Measurements from ENCODE around the gene PRR18.

Gene PRR18

GRCh38 chr6:166274739-166275370, 33.3 kb downstream of the PRR18 start:
- Histone ChIP-seq H3K9me3 (ENCODE audit: insufficient read depth, low read length, severe bottlenecking) (no peaks in the 10 kb centered on the region), H3K79me2 (ENCODE audit: insufficient read depth, low read length) (no peaks in the 10 kb centered on the region), H4K20me1 (ENCODE audit: insufficient read depth, low read length) (no peaks in the 10 kb centered on the region), H3K27me3 (ENCODE audit: insufficient read depth, low read length, poor library complexity) (no peaks in the 10 kb centered on the region), H3K9ac (ENCODE audit: low read depth, low read length) (no peak overlapping the region), H3K36me3 (ENCODE audit: insufficient read depth, low read length) (no peaks in the 10 kb centered on the region), H3K27ac (ENCODE audit: low read length) (no peak overlapping the region), H3K4me1 (ENCODE audit: insufficient read depth, low read length) (peaks cover 8% of the 10 kb centered on the region), H3K4me2 (ENCODE audit: insufficient read depth, low read length) (no peak overlapping the region), H3K4me3 (ENCODE audit: low read depth in 1 of 2, low read length in 2 of 2) (no peak overlapping the region), H2AFZ (ENCODE audit: low read depth, low read length) (no peak overlapping the region)
- DNase-seq (no peak), ATAC-seq (ENCODE audit: insufficient read depth, low read depth) (no peak)
- no peak for TF ChIP-seq EZH2 (IDR thresholded peaks at IDR 0.05; ENCODE audit: borderline replicate concordance, low read depth, low read length, severe bottlenecking)
- TF ChIP-seq, protein P1, sequence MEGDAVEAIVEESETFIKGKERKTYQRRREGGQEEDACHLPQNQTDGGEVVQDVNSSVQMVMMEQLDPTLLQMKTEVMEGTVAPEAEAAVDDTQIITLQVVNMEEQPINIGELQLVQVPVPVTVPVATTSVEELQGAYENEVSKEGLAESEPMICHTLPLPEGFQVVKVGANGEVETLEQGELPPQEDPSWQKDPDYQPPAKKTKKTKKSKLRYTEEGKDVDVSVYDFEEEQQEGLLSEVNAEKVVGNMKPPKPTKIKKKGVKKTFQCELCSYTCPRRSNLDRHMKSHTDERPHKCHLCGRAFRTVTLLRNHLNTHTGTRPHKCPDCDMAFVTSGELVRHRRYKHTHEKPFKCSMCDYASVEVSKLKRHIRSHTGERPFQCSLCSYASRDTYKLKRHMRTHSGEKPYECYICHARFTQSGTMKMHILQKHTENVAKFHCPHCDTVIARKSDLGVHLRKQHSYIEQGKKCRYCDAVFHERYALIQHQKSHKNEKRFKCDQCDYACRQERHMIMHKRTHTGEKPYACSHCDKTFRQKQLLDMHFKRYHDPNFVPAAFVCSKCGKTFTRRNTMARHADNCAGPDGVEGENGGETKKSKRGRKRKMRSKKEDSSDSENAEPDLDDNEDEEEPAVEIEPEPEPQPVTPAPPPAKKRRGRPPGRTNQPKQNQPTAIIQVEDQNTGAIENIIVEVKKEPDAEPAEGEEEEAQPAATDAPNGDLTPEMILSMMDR (IDR thresholded peaks at IDR 0.05; ENCODE audit: borderline replicate concordance, extremely low read depth, low read length, poor library complexity, severe bottlenecking) = no peak

DNA sequence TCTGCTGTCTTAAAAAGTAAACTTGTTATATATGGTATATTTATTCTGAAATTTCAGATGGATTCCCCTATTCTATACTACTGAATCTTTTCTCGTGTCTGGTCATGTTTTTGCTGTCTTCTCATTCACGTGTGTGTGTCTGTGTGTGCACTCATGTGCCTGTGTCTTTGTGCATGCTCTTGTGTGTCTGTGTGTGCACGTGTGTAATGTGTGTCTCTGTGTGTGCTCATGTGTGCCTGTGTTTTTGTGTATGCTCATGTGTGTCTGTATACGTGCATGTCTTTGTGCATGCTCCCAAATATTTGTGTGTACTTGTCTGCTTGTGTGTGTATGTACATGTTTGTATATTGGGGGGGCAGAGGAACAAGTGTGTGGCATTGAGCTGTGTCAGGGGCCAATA, 34.0 kb downstream of the PRR18 start:
- H3K4me3 ChIP-seq (ENCODE audit: low read depth in 1 of 2, low read length in 2 of 2) = no peak overlapping the region
- H3K9me3 ChIP-seq (ENCODE audit: insufficient read depth, low read length, severe bottlenecking) = no peaks in the 10 kb centered on the region
- no peaks in the 10 kb centered on the region for H3K36me3 ChIP-seq (ENCODE audit: insufficient read depth, low read length)
- no peaks in the 10 kb centered on the region for H3K79me2 ChIP-seq (ENCODE audit: insufficient read depth, low read length)
- peaks cover 8% of the 10 kb centered on the region for H3K4me1 ChIP-seq (ENCODE audit: insufficient read depth, low read length)
- H2AFZ ChIP-seq (ENCODE audit: low read depth, low read length) = no peak overlapping the region
- no peak for DNase-seq
- H3K9ac ChIP-seq (ENCODE audit: low read depth, low read length) = no peak overlapping the region
- H4K20me1 ChIP-seq (ENCODE audit: insufficient read depth, low read length) = no peaks in the 10 kb centered on the region
- ATAC-seq (ENCODE audit: insufficient read depth, low read depth) = no peak
- no peaks in the 10 kb centered on the region for H3K27me3 ChIP-seq (ENCODE audit: insufficient read depth, low read length, poor library complexity)
- H3K27ac ChIP-seq (ENCODE audit: low read length) = no peak overlapping the region
- H3K4me2 ChIP-seq (ENCODE audit: insufficient read depth, low read length) = no peak overlapping the region
- TF ChIP-seq, protein P1 (IDR thresholded peaks at IDR 0.05; ENCODE audit: borderline replicate concordance, extremely low read depth, low read length, poor library complexity, severe bottlenecking) = no peak
- no peak for TF ChIP-seq EZH2 (IDR thresholded peaks at IDR 0.05; ENCODE audit: borderline replicate concordance, low read depth, low read length, severe bottlenecking)

- no peaks in the 10 kb centered on the region for H3K27me3 ChIP-seq (ENCODE audit: insufficient read depth, low read length, poor library complexity)
- H3K4me1 ChIP-seq (ENCODE audit: insufficient read depth, low read length) = peaks cover 8% of the 10 kb centered on the region
- no peaks in the 10 kb centered on the region for H3K9me3 ChIP-seq (ENCODE audit: insufficient read depth, low read length, severe bottlenecking)
- H3K79me2 ChIP-seq (ENCODE audit: insufficient read depth, low read length) = no peaks in the 10 kb centered on the region
- no peak for ATAC-seq (ENCODE audit: insufficient read depth, low read depth)
- no peak overlapping the region for H3K4me2 ChIP-seq (ENCODE audit: insufficient read depth, low read length)
- H3K27ac ChIP-seq (ENCODE audit: low read length) = no peak overlapping the region
- no peak for TF ChIP-seq EZH2 (IDR thresholded peaks at IDR 0.05; ENCODE audit: borderline replicate concordance, low read depth, low read length, severe bottlenecking)
- TF ChIP-seq, protein P1 (IDR thresholded peaks at IDR 0.05; ENCODE audit: borderline replicate concordance, extremely low read depth, low read length, poor library complexity, severe bottlenecking) = no peak
- H3K4me3 ChIP-seq (ENCODE audit: low read depth in 1 of 2, low read length in 2 of 2) = no peak overlapping the region
- no peak for DNase-seq
- H2AFZ ChIP-seq (ENCODE audit: low read depth, low read length) = no peak overlapping the region
- H4K20me1 ChIP-seq (ENCODE audit: insufficient read depth, low read length) = no peaks in the 10 kb centered on the region
- no peak overlapping the region for H3K9ac ChIP-seq (ENCODE audit: low read depth, low read length)
- no peaks in the 10 kb centered on the region for H3K36me3 ChIP-seq (ENCODE audit: insufficient read depth, low read length)
Measured at GRCh38 chr6:166271376-166271765, 36.8 kb downstream of the PRR18 start.
